Fibroblast of gingiva (primary cell): ENCODE results near the gene BMPR1A.
A peak's percentile ranks its signal among the peaks of the same experiment; 100 is the strongest.
"Not testable (repeated sequence)": the region's sequence is repeated elsewhere in the genome, so short reads cannot be mapped to it uniquely, and the experiment has no call there.

ENCODE experiments used
- DNase-seq: peaks from one replicate; pipeline ENCODE4 v3.0.0-alpha.2; 2011; ENCODE audit warnings: low read depth

The BMPR1A gene

GRCh38 chr10:86850481-86850880 is 94.1 kb downstream of the BMPR1A start:
- no peak for DNase-seq

- DNase-seq: peak; percentile 92
Measured at GRCh38 chr10:86851328-86852207, 95.1 kb downstream of the BMPR1A start.

GRCh38 chr10:86853582-86853981 is 97.2 kb downstream of the BMPR1A start:
- DNase-seq: not testable (repeated sequence)

DNA sequence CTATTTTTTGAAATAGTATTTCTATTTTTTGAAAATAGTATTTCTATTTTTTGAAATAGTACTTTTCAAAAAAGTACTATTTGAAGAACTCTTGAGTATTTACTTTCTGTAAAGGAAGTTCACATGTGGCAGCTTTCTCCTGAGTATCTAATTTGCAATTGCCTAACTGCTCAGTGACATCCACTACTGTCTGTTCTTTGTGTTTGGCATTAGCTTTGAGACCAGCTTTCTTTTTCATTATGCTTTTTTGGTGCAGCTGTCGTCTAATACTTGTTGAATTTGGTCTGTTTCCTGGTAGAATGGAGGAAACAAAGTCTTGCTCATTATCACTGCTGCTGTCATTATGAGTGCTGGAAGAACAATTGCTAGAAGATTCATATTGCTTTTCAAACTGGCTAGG is 99.1 kb downstream of the BMPR1A start:
- DNase-seq: no peak

GRCh38 chr10:86856156-86856555 is 99.7 kb downstream of the BMPR1A start:
- DNase-seq: no peak

GRCh38 chr10:86857128-86857721 is 100.8 kb downstream of the BMPR1A start:
- peak; percentile 42 for DNase-seq

DNA sequence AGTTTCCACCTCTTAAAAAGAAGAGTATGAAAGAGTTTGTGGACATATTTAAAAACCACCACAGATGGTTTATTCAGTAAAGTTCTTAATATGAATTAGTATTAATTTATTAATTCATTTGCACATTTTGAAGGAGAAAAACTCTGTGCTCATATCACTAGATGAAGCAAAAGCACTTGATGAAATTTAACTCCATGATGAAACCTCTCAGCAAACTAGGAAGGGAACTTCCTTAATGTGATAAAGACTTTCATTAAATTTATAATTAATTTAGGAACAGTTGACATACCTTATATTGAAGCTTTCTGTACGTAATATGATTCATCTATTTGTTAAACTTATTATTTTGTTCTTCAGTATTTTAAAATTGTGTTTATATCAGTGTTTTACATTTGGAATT is 101.6 kb downstream of the BMPR1A start:
- no peak for DNase-seq

DNA sequence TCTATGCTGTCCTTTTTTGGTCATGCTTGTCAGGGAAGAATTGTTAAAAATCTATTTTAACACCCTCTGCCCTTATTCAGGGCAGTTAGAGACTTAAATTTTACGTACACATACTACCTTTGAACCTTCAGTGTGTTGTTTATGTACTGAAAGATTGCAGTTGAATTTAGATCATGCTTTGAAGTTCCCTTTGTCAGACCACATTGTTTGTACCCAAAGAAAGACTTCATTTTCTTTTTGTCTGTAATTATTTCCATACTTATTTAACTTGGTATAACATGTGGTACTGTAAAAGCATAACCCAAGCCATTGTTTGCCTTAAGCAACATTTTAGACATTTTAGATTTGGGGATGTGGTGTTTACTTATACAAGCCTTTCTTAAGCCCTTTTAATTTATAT is 104.9 kb downstream of the BMPR1A start:
- DNase-seq: no peak

- DNase-seq: no peak
Measured at GRCh38 chr10:86862373-86862772, 106.0 kb downstream of the BMPR1A start.

DNA sequence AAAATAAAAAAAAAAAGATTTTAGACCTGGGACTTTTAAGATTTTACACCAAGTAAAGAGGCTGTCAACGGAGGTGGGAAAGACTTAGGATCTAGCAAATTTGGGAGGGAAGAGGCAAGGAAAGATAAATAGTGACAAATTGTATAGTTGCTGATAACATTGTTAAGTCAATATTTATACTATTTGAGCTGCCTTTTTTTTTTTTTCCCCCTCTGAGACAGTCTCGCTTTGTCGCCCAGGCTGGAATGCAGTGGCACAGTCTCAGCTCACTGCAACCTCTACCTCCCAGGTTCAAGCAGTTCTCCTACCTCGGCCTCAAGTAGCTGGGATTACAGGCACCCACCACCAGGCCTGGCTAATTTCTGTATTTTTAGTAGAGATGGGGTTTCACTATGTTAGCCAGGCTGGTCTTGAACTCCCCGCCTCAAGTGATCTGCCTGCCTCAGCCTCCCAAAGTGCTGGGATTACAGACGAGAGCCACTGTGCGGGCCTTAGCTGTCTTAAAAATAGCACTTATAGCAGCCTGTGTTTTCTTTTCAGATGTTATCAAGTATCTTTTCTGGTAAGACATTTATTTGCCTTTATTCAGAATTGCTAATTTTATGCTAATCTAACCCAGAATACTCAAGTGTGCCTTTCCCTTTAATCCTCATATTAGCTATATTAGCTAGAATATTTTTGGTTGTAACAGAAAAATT is 106.5 kb downstream of the BMPR1A start:
- no peak for DNase-seq

GRCh38 chr10:86863484-86863842 is 107.0 kb downstream of the BMPR1A start:
- DNase-seq: no peak

DNA sequence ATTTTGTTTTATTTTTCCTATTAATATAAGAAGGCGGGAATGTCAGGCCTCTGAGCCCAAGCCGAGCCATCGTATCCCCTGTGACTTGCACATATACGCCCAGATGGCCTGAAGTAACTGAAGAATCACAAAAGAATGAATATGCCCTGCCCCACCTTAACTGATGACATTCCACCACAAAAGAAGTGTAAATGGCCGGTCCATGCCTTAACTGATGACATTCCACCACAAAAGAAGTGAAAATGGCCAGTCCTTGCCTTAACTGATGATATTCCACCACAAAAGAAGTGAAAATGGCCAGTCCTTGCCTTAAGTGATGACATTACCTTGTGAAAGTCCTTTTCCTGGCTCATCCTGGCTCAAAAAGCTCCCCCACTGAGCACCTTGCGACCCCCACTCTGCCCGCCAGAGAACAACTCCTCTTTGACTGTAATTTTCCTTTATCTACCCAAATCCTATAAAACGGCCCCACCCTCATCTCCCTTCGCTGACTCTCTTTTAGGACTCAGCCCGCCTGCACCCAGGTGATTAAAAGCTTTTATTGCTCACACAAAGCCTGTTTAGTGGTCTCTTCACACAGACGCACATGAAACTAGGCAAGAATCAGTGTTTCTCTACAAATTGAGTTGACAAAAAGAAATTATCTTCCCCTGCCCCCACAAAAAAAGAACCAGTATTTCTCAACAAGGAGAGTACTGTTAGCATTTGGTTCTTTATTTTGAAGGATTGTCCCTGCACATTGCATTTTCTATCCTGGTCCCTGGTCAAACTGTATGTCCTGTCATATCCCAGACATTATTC is 108.8 kb downstream of the BMPR1A start:
- DNase-seq: not testable (repeated sequence)

DNA sequence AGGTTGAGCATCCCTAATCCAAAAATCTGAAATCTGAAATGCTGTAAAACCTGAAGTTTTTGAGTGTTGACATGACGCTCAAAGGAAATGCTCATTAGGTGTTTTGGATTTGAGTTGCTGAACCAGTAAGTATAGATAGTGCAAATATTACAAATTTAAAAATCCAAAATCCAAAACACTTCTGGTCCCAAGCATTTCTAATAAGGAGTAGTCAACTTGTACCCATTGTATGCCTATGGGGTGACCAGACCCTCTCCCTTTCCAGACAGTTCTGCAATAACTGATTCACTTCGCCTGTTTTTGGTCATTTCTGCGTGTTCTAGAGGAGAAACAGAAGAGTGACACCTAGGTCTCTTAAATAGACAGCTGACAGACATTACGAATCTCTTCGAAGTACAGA is 110.7 kb downstream of the BMPR1A start:
- no peak for DNase-seq

DNA sequence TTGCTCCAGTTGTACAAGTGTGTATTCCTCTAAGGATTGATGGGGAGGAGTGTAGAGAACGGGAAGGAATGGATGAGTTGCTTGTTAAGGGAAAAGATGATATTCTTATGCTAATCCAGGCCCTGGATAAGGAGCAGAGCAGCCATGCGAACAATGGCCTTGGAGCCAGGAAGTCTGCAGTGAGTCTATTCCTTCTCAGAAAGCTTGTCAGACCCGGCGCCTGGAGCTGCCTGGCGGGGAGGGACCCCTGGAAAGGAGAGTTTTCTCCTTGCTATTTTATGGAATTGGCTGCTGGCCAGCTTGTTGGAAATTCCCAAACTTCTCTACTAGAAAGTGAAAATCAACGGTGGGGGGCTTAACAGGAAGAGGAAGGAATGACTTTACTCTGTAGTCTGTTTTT is 111.9 kb downstream of the BMPR1A start:
- DNase-seq: no peak

- DNase-seq: no peak
Measured at GRCh38 chr10:86870679-86871078, 114.3 kb downstream of the BMPR1A start.

DNA sequence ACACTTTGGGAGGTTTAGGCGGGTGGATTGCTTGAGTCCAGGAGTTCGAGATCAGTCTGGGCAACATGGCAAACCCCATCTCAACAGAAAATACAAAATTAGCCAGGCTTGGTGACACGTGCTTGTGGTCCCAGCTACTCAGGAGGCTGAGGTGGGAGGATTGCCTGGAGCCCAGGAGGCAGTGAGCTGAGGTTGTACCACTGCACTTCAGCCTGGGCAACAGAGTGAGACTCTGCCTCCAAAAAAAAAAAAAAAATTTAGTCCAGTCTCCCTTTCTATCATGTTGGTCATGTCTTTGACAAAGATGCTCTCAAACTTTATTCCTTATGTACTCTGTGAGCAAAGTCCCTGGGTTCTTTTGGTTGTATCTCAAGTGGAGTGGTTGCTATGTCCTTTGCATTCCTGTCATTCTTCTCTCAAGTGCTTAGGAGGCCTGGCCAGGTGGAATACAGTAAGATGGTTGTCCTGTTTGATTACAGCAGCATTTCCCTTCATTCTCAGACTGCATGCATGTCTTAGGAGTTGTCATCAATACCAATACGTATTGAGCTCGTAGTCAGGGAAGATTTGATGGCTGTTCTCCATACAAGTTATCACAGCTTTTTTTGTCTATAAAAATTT is 115.3 kb downstream of the BMPR1A start:
- no peak for DNase-seq

DNA sequence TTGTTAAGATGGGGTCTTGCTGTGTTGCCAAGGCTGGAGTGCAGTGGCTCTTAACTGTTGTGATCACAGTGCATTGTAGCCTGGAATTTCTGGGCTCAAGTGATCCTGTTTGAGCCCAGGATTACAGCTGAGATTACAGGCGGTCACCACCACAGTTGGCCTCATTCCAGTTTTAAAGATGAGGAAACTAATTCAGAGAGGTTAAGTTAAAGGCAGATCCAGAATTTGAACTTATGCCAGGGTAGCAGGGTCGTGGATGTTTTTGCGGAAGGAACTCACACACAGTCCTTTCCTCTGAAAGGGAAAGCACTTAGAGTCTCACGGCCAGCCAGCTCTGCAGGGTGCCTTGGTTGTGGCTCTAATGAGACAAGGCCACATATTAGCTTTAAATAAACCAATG is 116.3 kb downstream of the BMPR1A start:
- no peak for DNase-seq

GRCh38 chr10:86876748-86877147 is 120.3 kb downstream of the BMPR1A start:
- peak; percentile 20 for DNase-seq

DNA sequence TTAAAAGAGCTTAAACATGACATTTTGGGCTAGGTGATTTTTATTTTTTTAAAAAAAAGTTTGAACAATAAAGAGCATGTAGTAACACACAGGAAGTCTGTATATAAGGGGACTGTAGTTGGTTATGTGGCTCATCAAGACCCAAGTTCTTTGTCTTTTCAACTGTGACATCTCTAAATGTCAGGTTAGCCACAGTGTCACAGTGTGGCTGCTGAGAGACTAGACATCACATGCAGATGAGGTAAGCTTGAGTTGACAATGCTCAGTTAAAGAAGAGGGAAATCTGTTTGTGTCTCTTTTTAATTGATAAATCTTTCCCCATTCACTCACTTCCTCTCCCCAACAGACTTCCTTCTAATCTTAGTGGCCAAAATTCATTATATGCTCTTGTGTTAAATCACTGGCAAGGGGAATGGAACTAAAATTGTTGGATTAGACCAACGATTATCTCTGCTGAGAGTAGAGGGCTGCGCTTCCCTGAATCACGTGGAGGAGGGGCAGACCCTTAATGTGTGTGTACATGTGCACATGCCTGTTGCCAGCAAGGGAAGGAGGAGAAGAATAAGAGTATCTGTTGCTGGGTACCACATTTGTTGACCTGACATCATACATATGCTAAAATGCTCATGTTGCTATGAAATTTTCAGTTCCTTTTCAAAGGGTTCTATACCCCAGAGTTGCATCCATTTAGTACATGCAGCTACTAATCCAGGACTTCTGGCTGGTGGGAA is 122.7 kb downstream of the BMPR1A start:
- DNase-seq: no peak

GRCh38 chr10:86880971-86881370 is 124.6 kb downstream of the BMPR1A start:
- DNase-seq: no peak
